Activated T-cell treated with anti-CD3 and anti-CD28 coated beads, Interleukin-2, amount 50 U/mL, for 48 hours (primary cell): ENCODE results near the gene SKIC8.

Source experiments
- DNase-seq, 2 experiments: peaks; one replicate each; pipeline ENCODE4 v3.0.0-alpha.2; 2020

Gene SKIC8

DNA sequence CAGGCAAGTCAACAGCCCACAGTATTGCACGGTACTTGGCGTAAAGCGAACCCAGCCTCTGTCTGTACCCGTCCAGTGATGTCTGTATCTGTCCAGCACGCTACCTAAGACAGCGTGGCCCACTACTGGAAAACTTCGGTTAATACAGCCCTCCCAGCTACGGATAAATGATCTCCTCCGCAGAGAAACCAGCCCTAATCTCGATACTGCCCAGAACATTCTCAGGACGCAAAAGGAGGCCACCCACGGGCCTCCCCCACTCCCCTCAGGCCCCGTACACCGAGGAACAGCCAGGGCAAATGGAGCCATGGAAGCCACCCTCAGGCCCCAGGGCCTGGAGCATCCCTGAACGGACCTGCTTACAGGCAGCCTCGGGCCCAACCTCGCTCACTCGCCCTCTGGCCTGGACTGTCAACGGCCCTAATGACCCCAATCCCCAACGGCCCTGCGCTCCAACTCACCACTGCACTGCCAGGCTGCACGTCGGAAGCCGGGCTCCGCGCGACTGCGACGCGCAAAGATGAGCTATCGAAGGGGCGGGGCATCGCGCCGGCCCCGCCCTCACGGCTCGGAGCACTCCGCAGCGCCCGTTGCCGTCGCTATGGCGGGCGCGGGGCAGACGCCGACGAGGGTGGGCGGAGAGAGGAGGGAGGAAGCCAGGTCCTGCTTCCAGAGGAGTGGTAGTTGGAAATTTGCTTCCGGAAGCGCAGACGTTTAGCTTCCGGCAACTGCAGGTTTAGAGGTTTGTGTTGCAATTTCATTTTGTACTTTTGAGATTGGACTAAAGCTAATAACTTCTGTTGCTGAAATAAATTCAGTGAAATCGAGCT is at the start of gene SKIC8:
Gene SKIC8, minus strand, starts transcription at position 509 of the 830 bp plus-strand sequence. CDS start 3,923 bp downstream, outside the sequence.
- peak; percentile 92 to 94 for DNase-seq

DNA sequence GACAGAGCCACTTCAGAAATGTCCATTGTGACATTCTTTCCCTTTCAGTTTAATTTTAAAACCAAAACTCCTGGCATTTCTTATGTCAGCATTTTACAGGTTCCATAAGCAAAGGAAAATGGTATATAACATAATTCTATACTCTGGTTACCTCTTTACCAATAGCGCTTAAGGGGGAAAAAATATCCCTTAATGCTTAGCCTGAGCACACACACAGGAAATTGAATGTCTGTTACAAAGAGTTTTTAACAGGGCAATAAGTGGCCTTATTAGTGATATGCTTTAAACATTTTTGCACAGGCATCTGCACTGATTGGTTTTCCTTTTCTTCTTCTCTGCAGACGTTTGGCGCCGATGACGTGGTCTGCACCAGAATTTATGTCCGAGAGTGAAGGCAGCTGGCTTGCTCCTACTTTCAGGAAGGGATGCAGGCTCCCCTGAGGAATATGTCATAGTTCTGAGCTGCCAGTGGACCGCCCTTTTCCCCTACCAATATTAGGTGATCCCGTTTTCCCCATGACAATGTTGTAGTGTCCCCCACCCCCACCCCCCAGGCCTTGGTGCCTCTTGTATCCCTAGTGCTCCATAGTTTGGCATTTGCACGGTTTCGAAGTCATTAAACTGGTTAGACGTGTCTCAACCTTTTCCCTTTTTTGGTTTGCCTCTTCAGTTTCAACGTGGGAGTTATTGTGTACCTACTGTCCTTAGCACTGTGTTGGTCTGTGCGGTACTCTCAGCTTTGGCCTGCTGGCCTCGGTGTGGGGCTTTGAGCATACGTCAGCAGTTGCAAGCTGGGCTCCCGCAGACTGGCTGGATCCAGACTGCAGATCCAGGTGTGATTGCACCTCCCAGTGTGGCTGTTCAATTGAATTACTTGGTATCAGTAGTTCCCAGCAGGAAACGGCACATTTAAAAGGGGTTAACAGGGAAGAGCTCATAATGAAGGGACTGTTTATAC is 48.5 kb upstream of the SKIC8 start:
- DNase-seq = no peak

DNA sequence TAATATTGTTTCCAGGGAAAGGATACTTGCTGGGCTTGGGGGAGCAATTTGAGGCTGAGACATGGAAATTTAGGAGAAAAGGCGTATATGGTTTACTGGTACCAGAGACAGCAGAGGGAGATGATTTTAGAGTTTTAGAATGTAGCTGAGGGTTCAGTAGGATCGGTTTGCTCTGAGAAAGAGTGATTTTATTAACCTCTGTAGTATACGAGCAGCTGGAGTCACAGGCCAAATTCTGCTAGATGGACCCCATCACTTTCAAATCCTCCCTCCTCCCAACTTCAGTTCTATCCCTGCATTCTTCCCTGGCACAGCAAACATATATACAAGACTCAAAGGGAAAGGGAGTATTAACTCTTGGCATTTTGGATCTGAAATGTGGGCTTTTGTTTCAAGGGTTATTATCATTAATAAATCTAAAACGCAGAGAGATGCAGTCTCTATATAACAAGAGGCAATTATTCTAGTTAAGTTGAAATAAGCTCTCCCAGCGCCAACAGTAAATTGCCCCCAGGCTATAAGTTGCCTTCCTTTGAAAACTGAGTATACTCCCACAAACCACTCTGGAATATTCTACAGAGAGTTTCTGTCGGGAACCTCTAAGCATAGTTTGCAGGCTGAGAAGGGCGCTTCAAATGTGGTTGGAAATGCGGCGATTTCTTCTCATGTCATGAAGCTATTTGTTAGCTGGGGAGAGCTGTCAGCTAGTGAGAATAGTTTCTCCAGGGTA is 46.2 kb upstream of the SKIC8 start:
- no peak for DNase-seq

DNA sequence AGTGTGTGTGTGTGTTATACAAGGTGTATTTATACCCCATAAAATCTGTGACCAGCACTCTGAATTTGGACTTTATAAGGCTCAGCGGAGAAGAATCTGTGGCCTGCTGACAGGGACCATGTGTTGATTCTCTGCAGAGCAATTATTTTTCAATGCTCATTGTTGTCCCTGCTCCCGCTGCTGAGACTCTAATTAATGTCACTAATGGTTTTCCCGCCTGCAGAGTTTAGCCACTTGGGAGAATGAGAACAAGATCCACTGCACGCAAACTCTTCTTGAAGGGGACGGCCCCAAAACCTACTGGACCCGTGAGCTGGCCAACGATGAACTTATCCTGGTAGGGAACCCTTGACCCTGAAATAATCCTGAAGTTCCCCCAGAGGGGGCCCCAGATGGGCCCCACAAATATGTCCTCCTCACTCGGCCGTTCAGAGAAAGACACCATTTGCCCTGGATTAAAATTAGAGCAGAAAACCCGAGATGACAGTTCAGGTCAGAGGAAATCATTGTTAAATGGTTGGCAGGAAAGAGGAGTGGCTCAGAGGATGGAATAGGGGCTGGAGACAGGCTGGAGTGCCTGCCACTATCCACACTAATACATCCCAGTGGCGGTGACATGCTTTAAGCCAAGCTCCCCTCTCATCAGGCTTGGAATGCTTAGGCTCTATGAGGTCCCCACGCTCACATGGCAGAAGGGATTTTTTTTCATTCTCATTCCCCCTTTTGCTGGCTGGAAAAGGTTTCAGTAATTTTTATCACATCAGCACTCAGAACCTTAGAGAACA is 44.1 kb upstream of the SKIC8 start:
- no peak for DNase-seq

DNA sequence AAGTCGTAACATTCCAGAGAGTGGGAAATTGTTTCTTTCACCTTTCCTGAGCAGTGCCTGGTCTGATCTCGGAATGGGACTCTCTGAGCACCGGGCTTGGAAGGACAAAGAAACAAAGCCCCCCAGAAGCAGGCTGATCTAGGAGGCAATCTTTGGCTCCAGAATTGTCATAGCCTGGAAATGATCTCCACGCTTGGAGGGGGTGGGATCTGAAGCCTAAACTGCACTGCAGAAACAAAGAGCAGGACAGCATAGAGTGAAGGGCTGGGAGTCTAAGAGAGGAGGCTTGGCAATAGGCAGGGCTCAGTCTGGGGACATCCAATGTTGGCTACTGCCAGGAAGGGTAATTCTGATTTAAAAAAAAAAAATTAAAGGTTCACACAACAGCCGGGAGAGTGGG is 42.6 kb upstream of the SKIC8 start:
- no peak for DNase-seq

DNA sequence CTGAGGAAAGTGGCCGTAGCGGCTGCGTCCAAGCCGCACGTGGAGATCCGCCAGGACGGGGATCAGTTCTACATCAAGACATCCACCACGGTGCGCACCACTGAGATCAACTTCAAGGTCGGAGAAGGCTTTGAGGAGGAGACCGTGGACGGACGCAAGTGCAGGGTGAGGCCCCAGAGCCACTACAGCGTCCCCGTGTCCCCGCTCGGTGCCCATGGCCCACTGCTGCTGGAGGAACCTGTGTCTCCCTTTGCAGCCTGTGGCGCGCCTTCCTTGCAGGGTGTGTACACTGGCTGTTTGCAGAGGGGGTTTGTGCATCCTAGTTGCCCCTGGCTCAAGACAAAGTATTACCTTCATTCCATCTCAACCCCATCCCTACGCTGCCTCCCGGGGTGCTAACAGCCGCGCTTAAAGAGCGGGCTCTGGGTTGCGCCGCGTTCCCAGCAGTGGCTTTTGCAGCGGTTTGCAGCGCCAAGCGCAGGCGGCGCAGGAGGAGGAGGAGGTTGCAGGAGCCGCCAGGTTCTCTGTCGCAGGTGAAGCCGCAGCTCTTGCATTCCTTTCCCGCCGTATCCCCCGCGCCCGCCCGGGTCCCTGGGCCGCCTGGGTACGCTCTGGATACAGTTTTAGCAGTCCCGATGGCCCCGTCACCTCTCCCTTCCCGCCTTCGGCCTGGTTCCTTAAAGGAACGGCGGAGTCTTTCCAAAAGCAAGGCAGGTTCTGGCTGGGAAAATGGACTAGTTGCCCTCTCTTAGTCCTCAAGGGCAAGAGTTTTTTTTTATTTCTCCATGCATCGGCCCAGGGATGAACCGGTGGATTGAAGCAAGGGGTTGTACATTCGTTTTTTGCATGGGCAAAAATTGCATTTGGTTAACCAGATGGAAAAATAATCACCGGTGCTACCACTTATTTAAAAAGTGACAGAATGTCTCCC is 41.9 kb upstream of the SKIC8 start:
- no peak for DNase-seq

DNA sequence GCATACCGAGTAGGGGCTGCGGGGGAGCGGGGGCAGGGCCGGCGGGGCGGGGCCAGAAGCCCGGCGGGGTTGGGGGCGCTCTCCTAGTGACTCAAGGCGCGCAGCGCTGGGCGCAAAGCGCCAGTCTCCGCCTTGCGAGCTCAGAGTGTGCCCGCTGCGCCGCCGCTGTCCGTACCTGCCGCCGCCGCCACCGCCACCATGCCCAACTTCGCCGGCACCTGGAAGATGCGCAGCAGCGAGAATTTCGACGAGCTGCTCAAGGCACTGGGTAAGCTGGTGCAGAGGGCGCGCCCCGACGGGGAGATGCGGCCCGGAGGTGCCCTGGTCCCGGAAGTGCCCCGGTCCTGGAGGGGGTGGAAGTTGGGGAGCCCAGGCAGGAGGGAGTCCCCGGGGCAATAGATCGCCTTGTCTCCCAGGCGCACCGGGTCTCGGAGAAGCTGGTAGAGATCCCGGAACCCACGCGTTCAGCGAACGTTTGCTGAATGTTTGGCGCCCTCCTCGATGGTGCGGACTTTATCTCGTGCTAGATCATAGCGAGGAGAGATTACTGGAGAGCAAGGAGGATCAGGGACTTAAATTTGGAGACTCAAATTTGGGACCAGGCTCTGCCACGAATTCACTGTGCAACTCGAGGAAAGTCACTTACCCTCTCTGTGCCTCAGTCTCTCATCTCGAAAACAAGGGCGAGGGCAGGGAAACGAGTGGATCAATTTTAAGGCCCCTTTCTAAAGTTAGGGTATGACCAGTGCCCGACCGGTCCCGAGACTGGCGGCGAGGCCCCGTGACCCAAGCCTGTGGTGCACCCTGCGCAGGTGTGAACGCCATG is 41.0 kb upstream of the SKIC8 start, which contains the start of gene CRABP1:
Gene CRABP1, plus strand, starts transcription at position 123 of the 826 bp plus-strand sequence. Its CDS starts 76 bp downstream, at position 199.
- peak in 1 of 2 experiments; percentile 34 for DNase-seq

DNA sequence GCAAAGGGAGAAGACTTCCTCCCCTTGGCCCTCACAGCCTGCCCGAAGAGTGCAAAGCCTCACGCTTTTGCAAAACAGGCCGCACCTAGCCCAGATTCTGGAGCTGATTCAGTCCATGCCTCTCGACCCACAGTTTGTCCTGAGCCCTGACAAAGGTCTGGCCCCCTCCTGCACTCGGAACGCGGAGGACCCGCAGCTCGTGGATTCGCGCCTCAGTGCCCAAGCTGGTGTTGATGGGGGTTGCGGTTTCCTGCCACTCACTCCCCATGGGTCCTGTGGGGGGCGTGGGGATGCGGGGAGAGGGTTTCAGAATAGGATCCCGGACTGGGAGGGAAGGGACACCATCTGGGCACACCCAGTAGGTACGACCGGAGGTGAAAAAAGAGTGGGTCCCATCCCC is 40.1 kb upstream of the SKIC8 start:
- DNase-seq = no peak

DNA sequence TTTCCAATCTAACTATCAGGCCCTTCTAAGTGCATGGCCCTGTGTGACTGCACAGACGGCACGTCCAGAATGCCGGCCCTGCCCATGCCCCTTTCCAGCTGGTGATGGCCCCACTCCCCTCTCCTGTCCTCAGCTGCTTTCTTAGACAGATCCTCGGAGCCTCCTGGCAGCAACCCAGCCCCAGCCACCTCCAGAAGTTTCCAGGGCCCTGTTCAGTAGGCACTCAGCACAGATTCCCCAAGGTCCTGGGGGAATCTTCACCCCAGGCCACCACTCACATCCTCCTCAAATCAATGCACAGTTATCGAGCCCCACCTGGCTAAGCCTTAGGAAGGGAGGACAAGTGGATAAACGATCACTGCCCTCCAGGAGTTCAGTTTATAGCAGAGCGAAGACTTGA is 39.4 kb upstream of the SKIC8 start:
- no peak for DNase-seq

DNA sequence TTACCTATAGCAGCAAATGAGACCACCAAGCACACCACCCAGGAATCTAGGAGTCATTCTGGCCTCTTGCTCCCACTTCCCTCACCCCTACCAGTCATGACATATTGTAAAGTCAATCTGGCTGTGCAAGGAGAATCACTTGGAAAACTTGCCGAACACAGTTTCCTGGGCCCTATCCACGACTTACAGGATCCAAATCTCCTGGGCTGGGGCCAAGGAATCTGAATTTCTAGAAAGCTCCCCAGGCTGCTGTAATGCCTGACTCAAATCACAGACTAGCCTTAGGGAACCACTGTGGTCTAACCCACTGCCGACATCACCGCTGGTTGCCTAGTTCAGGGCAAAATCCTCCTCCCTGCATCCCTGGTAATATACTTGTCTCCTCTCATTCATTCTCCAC is 36.6 kb upstream of the SKIC8 start:
- DNase-seq = no peak

DNA sequence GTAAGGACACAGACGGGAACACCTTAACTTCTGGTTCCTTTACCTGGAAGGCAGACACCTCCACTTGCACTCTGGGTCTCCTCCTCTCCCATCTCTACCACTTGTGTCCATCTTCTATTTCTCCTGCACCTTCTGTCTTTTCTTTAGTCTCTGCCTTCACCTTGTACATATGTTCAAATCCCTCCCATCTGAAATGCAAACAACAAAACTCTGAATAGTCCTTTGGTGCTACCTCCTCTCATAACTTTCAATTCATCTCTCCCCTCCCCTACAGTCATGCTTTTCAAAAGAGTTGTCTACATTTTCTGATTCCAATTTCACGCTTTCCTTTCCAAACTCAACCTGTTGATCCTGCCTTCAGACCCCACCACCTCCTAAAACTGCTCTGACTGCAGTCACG is 35.4 kb upstream of the SKIC8 start:
- DNase-seq = no peak

DNA sequence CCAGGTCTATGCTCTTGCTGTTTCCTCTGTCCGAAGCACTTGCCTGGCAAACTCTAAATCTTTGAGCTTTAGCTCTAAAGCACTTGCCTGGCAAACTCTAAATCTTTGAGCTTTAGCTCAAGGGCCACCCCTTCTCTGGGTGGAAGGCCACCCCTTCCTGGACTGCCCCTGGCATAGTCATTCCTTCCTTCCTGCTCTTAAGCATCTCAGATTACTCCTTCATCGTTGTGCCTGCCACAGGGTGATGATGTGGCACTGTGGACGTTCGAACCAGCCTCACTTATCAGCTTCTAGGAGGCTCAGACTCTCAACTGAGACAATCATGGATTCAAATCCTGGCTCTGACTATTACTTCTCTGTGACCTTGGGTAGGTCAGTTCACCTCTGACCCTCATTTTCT is 30.2 kb upstream of the SKIC8 start:
- DNase-seq = no peak

DNA sequence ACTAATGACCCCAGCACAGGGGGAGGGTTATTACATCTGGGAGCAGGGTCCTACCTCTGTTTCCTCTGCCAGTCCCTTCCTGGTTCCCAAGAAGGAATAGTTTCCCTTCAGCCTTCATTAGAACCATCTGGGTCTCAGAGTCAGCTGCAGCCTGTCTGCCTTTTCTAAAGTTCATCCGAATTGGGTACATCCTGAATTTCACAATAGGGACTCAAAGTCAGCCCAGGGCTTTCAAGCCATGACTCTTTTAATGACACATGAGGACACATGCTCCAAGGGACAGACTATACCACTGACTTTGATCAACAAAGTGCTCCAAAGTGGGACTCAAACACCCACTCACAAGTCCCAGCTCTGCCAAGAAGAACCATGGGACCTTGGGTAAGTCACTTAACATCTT is 28.1 kb upstream of the SKIC8 start:
- no peak for DNase-seq

DNA sequence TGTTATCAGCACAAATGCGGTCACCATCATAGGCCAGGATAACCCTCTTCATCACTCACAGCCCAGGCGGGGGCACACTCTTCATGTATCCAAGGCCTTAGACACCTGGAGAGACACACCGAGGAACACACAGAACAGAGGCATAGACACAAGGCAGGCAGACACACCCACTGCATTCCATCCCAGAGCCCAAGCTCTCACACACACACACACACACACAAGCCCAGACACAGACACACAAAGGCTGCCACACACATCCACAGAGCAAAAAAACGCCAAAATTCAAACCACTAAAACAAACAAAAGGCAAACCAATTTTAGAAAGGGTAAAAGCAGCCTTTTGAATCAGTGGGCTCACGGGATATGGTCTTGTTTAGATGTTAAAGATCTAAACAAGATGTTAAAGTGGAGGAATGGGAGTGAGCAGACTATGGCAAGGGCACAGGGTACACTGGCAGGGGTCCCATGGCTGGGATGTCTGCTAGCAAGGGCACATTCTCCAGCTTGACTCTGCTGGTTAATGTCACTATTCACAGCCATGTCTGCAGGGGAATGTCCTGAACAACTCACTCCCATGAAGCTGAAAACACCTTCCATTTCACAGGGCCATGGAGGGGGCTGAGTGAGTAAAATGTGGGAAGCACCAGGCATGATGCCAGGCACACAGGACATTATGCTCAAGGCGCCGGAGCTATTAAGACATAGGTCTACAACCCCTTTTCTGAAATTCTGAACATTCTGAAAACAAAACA is 25.9 kb upstream of the SKIC8 start:
- no peak for DNase-seq

DNA sequence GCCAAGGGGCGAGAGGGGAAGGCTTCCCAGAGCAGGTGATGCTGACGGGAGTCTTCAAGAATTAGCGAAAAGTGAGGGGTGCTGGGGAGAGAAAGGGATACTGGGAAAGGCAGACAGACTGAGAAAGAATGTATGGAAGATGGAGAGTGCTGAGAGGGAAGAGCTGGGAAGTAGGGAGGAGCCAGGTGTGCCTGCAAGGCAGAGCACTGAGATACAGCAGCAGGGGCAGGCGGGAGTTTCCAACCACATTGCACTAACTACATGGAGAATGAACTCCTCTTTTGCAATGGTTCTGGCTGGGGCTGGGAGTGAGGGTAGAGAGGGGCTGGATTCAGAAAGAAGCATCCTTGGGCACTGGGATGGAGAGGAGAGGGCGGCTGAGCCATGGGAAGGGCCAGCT is 24.7 kb upstream of the SKIC8 start:
- DNase-seq = no peak

DNA sequence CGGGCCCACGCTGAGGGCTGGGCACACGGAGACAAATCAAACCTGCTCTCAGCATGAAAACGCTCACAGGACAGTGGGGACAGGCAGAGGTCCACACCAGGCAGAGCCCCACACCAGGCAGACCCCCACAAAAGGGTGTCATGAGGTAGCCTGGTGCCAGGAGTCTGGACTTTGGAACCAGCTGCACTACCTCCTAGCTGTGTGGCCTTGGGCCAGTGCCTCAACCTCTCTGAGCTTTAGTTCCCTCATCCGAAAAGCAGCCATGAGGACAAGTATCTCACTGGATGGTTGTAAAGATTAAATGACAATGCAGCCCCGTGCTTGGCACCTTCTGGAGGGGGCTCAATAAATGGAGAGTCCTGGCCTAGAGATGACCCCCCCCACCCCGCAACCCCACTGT is 24.3 kb upstream of the SKIC8 start:
- DNase-seq = no peak

DNA sequence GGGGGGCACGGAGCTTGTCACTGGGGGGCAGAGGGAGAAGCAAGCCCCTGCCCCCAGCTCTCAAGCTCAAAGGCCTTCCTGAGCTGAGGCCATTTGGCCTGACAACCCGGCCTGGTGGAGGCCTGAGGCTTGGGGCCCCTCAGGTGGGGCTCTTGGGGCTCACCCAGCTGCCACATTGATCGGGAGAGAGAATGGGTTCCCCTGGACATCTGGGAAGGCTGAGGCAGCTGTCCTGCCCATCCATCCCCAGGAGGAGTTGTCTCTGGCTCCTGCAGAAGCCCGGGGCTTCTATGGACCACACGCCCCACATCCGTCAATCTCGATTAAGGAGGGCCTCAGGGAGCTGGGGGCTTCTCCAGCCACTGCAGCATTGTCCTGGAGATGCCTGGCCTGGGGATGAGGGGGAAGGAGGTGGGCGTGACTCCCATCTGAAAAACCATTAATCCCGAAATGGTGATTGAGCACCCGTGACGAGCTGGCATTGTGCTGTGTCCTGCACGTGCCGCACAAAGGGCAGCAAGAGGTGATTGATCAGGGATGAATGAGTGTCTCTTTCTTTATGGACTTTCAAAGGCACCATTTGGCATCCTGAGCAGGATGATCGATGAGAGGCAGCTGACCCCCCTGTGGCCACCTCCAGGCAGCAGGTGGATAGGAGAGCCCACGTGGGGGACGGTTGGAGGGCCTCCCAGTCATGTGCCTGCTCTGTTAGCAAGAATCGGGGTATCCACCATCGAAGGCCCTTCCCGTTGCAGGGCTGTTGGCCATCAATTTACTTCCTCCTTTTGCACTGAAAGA is 23.5 kb upstream of the SKIC8 start:
- no peak for DNase-seq

DNA sequence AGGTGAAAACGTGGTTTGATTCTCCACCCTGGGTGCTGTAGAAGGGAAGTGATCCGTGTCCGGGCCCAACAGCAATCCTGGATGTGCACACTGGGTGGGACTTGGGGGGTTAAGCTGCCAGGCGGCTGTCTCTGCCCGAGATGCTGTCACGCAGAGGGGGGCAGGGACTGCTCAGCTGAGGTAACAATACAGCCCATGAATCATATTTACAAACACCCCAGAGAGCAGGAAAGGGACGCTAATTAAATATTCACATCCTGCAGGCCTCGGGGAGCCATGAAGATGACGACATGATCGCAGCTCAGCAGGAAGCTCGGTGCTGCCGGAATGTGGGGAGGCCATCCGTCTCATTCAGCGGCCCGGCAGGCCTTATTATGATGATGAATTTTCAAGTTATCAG is 22.8 kb upstream of the SKIC8 start:
- DNase-seq = no peak
